GM12878 (cell line): ENCODE data around the gene AFAP1. TPM values are rescaled to one million over a fixed set of nuclear protein-coding genes. Genes with fewer than 3 reads are reported as not detected.

ENCODE experiments used
- ATAC-seq: fragments of 200-7000 bp; cut with Tn5 transposase; 3 replicates; pipeline ENCODE4 v1.9.1; 2020; ENCODE audit warnings: mild to moderate bottlenecking, moderate library complexity
- BruUV-seq: library from RNA; stranded (reverse); fragments of 400-500 nt; replicated peaks from 2 replicates; lab custom pipeline; 2021; lab: Mats Ljungman, UMichigan
- CTCF ChIA-PET: fragments of 300-600 bp; sonication (Branson Sonifier 250); formaldehyde crosslinking; extraction: SDS; loops from one replicate; lab custom pipeline; 2021; ENCODE audit warnings: inconsistent platforms; lab: Yijun Ruan, JAX
- POLR2A ChIA-PET: fragments of 350-600 bp; formaldehyde crosslinking; extraction: SDS; loops from one replicate; lab custom pipeline; 2021; ENCODE audit warnings: inconsistent platforms; lab: Charles Lee
- RAD21 ChIA-PET: fragments of 300-600 bp; sonication (Branson Sonifier 250); formaldehyde crosslinking; loops from one replicate; lab custom pipeline; 2023; ENCODE audit warnings: antibody characterized with exemption; ENCODE audit not compliant: unreplicated experiment; lab: Charles Lee
- SMC1A ChIA-PET: fragments of 300-600 bp; sonication (Branson Sonifier 250); formaldehyde crosslinking; loops from one replicate; lab custom pipeline; 2023; ENCODE audit not compliant: unreplicated experiment, uncharacterized antibody; lab: Charles Lee
- DNase-seq: peaks from one replicate; pipeline ENCODE4 v3.0.0-alpha.2; 2011; ENCODE audit warnings: low read depth, low spot score
- FAIRE-seq: peaks from 3 replicates; lab custom pipeline; 2011; peaks lifted over from hg19 to GRCh38; lab: Jason Lieb, UNC
- H2AFZ ChIP-seq: 2 replicates; pipeline ENCODE4 v1.6.0; 2011; ENCODE audit warnings: low read depth, low read length, control low read depth; ENCODE audit not compliant: control insufficient read depth
- H3K27ac ChIP-seq: 2 replicates; pipeline ENCODE4 v1.5.1; 2011; ENCODE audit warnings: control low read depth; ENCODE audit not compliant: control insufficient read depth, insufficient read depth
- H3K27me3 ChIP-seq, 2 experiments: replicated peaks in 1 of 2; 2 replicates each; pipeline versions ENCODE4 v1.6.0 to v1.6.1; 2011; ENCODE audit warnings: low read length in 1 of 2; ENCODE audit not compliant: control insufficient read depth in 2 of 2, insufficient read depth in 2 of 2
- H3K36me3 ChIP-seq, 2 experiments: 2 replicates each; pipeline ENCODE4 v1.5.1; 2011; ENCODE audit warnings: low read length in 1 of 2; ENCODE audit not compliant: control insufficient read depth in 2 of 2, insufficient read depth in 2 of 2
- H3K4me1 ChIP-seq: 2 replicates; pipeline ENCODE4 v1.6.1; 2011; ENCODE audit warnings: mild to moderate bottlenecking, low read length, moderate library complexity, mixed read lengths; ENCODE audit not compliant: control insufficient read depth, insufficient read depth
- H3K4me2 ChIP-seq: 2 replicates; pipeline ENCODE4 v1.6.0; 2011; ENCODE audit warnings: control low read depth; ENCODE audit not compliant: control insufficient read depth, insufficient read depth
- H3K4me3 ChIP-seq: fragments of 200-600 bp; sonication (generic); 2 replicates; pipeline ENCODE4 v1.5.1; 2016
- H3K79me2 ChIP-seq: 2 replicates; pipeline ENCODE4 v1.6.0; 2011; ENCODE audit warnings: low read length; ENCODE audit not compliant: control insufficient read depth, insufficient read depth
- H3K9ac ChIP-seq: 2 replicates; pipeline ENCODE4 v1.8.0; 2011; ENCODE audit warnings: low read length, control low read depth, mixed read lengths; ENCODE audit not compliant: control insufficient read depth, insufficient read depth
- H3K9me3 ChIP-seq: replicated peaks from 3 replicates; pipeline ENCODE4 v1.5.1; 2011; ENCODE audit warnings: mild to moderate bottlenecking, low read length; ENCODE audit not compliant: control insufficient read depth, insufficient read depth
- H4K20me1 ChIP-seq: 2 replicates; pipeline ENCODE4 v1.6.0; 2011; ENCODE audit not compliant: control insufficient read depth, insufficient read depth
- ASH2L ChIP-seq: fragments of 300-600, 200-600 bp; sonication (generic); IDR thresholded peaks from 2 replicates; pipeline ENCODE4 v1.6.1; 2017; ENCODE audit warnings: low read depth, mild to moderate bottlenecking, borderline replicate concordance
- CBX5 ChIP-seq: sonication (generic); IDR thresholded peaks from 2 replicates; pipeline ENCODE4 v1.6.1; 2016; ENCODE audit warnings: low read depth, moderate library complexity, mild to moderate bottlenecking, inconsistent platforms
- JUND ChIP-seq: IDR thresholded peaks from 2 replicates; pipeline ENCODE4 v1.6.1; 2012; ENCODE audit warnings: low read depth, mild to moderate bottlenecking, low read length, improper control_type of control experiment, moderate library complexity
- MYB ChIP-seq: fragments of 150-350 bp; IDR thresholded peaks from 2 replicates; pipeline ENCODE4 v1.6.1; 2014; ENCODE audit warnings: mild to moderate bottlenecking, low read depth, low read length, borderline replicate concordance
- SPI1 ChIP-seq: IDR thresholded peaks from 2 replicates; pipeline ENCODE4 v1.6.1; 2011; ENCODE audit warnings: low read depth, mild to moderate bottlenecking, low read length, moderate library complexity, borderline replicate concordance; ENCODE audit not compliant: insufficient read depth
- WGBS: methylation state at CpG from one replicate; pipeline ENCODE4 v1.1.6; 2016; ENCODE audit warnings: low lambda C conversion rate; ENCODE audit not compliant: insufficient replicate concordance, insufficient coverage; ENCODE audit errors: missing lambda C conversion rate; 5-methylcytosine and 5-hydroxymethylcytosine counted together
- in situ Hi-C: fragments of 300-500 bp; cut with MboI; formaldehyde crosslinking; loops from 9 replicates; pipeline ENCODE4 v1.14.3; 2018; ENCODE audit warnings: mixed read lengths
- intact Hi-C: fragments of 100-400 bp; cut with micrococcal nuclease; formaldehyde crosslinking; loops from one replicate; pipeline ENCODE4 v1.14.2; 2022; ENCODE audit not compliant: unreplicated experiment
- polyA plus RNA-seq, 11 experiments: library from polyadenylated mRNA; depleted of rRNA in 4 of 11; unstranded in 6 of 11; stranded (reverse) in 5 of 11; fragments of >200 nt; fragmentation: Nextera tagmentation in 4 of 11; fragmentation: Illumina TruSeq in 1 of 11; extraction: Ambion mirVana in 4 of 11; extraction: Trizol in 1 of 11; gene quantifications; 1 replicate in 1 of 11; 2 replicates in 10 of 11; pipeline versions ENCODE4 v1.2.1 to v1.2.3, GENCODE V29; 2011 to 2016; ENCODE audit warnings: inconsistent platforms in 2 of 11, missing spikeins in 2 of 11, low read depth in 1 of 11
- total RNA-seq, 4 experiments: library from RNA; depleted of rRNA in 3 of 4; stranded (reverse); fragments of >200 nt in 3 of 4; fragmentation: Illumina TruSeq in 1 of 4; extraction: Trizol in 1 of 4; gene quantifications; 2 replicates each; pipeline versions ENCODE4 v1.2.1 to v1.2.3, GENCODE V29; 2013 to 2021

Gene AFAP1
- total and polyA plus RNA-seq, 10 of the 15 experiments (the other 5 are each of a cell fraction or from before 2014, with no cell fraction given): 0.02 to 0.23 (median 0.09) TPM; not detected in 1

GRCh38 chr4:7908668-7909067 lies 31.0 kb downstream of the AFAP1 start:
- Histone ChIP-seq H3K79me2 (no peaks in the 10 kb centered on the region), H3K4me1 (no peaks in the 10 kb centered on the region), H2AFZ (no peak overlapping the region), H4K20me1 (no peaks in the 10 kb centered on the region), H3K27ac (no peak overlapping the region), H3K4me2 (no peak overlapping the region), H3K4me3 (no peak overlapping the region), H3K9me3 (no peaks in the 10 kb centered on the region), H3K36me3 (no peaks in the 10 kb centered on the region), H3K27me3 (peaks cover 0 to 5% of the 10 kb centered on the region in 2 experiments; a peak in 2 of 4 replicates), H3K9ac (no peak overlapping the region)
- in situ Hi-C loops (no loop called here), intact Hi-C loops (no loop called here)
- BruUV-seq: no TSS peak
- peak; percentile 54; the same call in 1 of the 2 replicates for TF ChIP-seq SPI1
- no peak for TF ChIP-seq MYB
- DNase-seq (no peak), FAIRE-seq (no peak), ATAC-seq (no peak)
- CTCF ChIA-PET: interaction anchor here (1.1 kb wide), 1 partner anchor 82 kb away, joined by 3 read pairs; no protein-coding TSS in a partner anchor
- RAD21 ChIA-PET: no interaction called here
- SMC1A ChIA-PET: interaction anchor here (0.9 kb wide), 1 partner anchor 47 kb away, joined by 3 read pairs; no protein-coding TSS in a partner anchor
- POLR2A ChIA-PET: no interaction called here
- WGBS: 2% methylated on average over 4 of the region's 4 CpGs

- no TSS peak for BruUV-seq
- peaks cover 0 to 5% of the 10 kb centered on the region in 2 experiments; a peak in 2 of 4 replicates for H3K27me3 ChIP-seq
- SMC1A ChIA-PET: no interaction called here
- RAD21 ChIA-PET: interaction anchor here (0.9 kb wide), 1 partner anchor 12 kb away, joined by 4 read pairs; no protein-coding TSS in a partner anchor
- FAIRE-seq (no peak), DNase-seq (no peak), ATAC-seq (no peak)
- no peaks in the 10 kb centered on the region for H4K20me1 ChIP-seq
- H2AFZ ChIP-seq: no peak overlapping the region
- H3K9ac ChIP-seq: no peak overlapping the region
- CTCF ChIA-PET: no interaction called here
- in situ Hi-C loops (no loop called here), intact Hi-C loops (no loop called here)
- H3K27ac ChIP-seq: no peak overlapping the region
- no peaks in the 10 kb centered on the region for H3K79me2 ChIP-seq
- no peak overlapping the region for H3K4me2 ChIP-seq
- no peaks in the 10 kb centered on the region for H3K9me3 ChIP-seq
- no peak for TF ChIP-seq CBX5
- TF ChIP-seq ASH2L: no peak
- TF ChIP-seq JUND: no peak
- no peak overlapping the region for H3K4me3 ChIP-seq
- POLR2A ChIA-PET: no interaction called here
- H3K36me3 ChIP-seq: no peaks in the 10 kb centered on the region
- 7% methylated on average over 2 of the region's 2 CpGs for WGBS
- H3K4me1 ChIP-seq: no peaks in the 10 kb centered on the region
Observed at GRCh38 chr4:7907142-7907541, 32.5 kb downstream of the AFAP1 start.
